ENCODE measurements around the gene DBX1. TPM values are rescaled to one million over a fixed set of nuclear protein-coding genes. Genes with fewer than 3 reads are reported as not detected.

The DBX1 gene
- total RNA-seq = not detected in 2 replicates

DNA sequence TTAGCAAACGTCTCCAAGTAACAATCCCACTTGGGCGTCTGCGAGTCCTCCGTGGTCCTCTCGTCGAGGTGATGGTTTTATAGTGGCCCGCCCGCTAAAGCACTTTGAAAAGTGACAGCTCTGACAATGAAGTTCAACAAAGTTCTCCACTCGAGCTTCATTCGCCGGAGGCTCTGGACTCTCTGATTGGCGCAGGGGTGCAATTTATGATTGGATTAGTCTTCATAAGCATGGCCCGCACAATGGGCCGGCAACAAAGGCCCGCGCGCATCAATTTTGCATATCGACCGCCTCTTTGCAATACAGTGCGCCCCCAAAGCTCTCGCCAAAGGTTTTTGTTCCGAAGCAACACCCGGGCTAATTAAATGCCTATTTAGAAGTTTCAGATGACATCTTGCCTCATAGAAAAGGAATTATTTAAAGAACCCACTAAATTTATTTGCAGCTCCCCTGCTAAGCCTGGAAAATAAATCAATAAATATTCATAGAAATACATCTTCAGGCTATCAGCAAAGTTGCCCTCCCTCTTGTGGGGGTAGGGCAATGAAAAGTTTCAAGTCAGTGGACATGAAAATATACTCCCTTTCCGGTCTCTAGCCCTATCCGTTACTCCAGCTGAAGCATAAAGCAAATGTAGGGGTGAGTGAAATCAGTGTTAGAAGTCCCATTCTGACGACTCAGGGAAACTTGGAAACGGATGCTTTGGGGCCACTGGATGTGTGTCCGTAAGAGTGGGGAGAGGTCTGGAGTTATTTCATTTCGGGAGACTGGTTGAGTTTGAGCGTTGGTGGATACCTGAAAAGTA, at the start of gene DBX1:
DBX1 (minus strand) TSS at position 51 of the 805 bp plus-strand sequence. CDS start 151 bp downstream, outside the sequence.

Other genes with a start within 250 kb of the DBX1 start
- 38.3 and 40.2 TPM in 2 replicates for gene HTATIP2, start 203.2 kb upstream of the DBX1 start, total RNA-seq
- 24.1 and 26.9 TPM in 2 replicates for gene PRMT3, start 227.2 kb upstream of the DBX1 start, total RNA-seq

All from airway epithelial cell (primary cell).